ENCODE data around the gene GALNT2. TPM values are rescaled to one million over a fixed set of nuclear protein-coding genes. Genes with fewer than 3 reads are reported as not detected.

Gene GALNT2
- total and polyA plus RNA-seq, 7 donors, result 43.7 to 88.7 (median 75.7) TPM

DNA sequence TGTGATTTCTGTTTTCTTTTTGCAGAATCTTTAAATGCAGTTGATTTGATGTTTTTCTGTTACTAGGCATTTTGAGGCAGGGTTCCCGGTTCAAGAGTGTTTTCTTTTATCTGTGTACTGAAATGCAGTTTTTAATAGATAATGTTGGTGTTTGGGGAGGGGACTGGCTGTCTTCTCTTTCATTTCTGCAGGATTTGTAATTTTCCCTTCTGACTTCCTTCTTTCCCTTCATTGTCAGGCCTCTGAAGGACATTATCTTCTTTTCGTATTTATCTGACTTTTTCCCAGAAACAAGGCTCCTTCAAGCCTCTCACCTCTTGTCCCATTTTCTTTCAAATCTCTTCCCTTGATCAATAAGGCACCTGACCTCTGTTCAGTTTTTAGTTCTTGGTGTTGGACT, 1.5 kb upstream of the GALNT2 start:
- intact Hi-C loops (cut with DNase I), result loop anchor here (5.0 to 10.0 kb wide), 6 partner anchors 152 to 411 kb away; no protein-coding TSS in a partner anchor
- Histone ChIP-seq H3K9me3 (no peaks in the 10 kb centered on the region), H3K36me3 (ENCODE audit: insufficient read depth in 1 of 2, low read depth in 1 of 2) (no peaks in the 10 kb centered on the region), H3K27ac (peak overlapping the region; percentile 89), H3K4me1 (peaks cover 35% of the 10 kb centered on the region), H3K27me3 (ENCODE audit: insufficient read depth in 3 of 3, low read length in 2 of 3) (no peaks in the 10 kb centered on the region), H3K4me3 (peak overlapping the region; percentile 95)
- ATAC-seq (no peak), DNase-seq (no peak)
- TF ChIP-seq, protein P1, sequence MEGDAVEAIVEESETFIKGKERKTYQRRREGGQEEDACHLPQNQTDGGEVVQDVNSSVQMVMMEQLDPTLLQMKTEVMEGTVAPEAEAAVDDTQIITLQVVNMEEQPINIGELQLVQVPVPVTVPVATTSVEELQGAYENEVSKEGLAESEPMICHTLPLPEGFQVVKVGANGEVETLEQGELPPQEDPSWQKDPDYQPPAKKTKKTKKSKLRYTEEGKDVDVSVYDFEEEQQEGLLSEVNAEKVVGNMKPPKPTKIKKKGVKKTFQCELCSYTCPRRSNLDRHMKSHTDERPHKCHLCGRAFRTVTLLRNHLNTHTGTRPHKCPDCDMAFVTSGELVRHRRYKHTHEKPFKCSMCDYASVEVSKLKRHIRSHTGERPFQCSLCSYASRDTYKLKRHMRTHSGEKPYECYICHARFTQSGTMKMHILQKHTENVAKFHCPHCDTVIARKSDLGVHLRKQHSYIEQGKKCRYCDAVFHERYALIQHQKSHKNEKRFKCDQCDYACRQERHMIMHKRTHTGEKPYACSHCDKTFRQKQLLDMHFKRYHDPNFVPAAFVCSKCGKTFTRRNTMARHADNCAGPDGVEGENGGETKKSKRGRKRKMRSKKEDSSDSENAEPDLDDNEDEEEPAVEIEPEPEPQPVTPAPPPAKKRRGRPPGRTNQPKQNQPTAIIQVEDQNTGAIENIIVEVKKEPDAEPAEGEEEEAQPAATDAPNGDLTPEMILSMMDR (IDR thresholded peaks at IDR 0.05), result no peak
- 63 to 74% (median 66%) methylated on average over 2 of the region's 2 CpGs for WGBS, 3 donors

DNA sequence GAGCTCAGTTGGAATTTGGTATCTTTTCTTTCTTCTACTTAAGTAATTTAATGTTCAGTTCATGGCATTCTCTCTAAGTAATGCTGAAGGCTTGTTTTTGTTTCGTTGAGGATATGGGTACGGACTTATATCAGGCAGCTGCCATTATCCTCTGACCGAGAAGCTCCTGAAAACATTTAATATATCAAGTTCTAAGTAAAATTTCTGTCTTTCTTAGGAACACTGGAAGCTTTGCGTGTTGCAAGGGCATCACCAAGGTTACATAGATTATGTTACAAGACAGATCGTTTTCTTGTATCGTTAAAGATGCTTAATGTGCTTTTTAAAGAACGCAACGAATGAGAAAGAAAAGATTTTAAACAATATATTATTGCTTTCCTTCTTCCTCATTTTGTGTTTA, 1.0 kb upstream of the GALNT2 start:
- H3K27me3 ChIP-seq (ENCODE audit: insufficient read depth in 3 of 3, low read length in 2 of 3), result no peaks in the 10 kb centered on the region
- peak overlapping the region; percentile 89 for H3K27ac ChIP-seq
- 13 to 22% (median 19%) methylated on average over 8 of the region's 8 CpGs for WGBS, 3 donors
- no peak for DNase-seq
- no peak for ATAC-seq
- peak overlapping the region; percentile 95 for H3K4me3 ChIP-seq
- TF ChIP-seq, protein P1 (IDR thresholded peaks at IDR 0.05), result no peak
- H3K36me3 ChIP-seq (ENCODE audit: insufficient read depth in 1 of 2, low read depth in 1 of 2), result no peaks in the 10 kb centered on the region
- H3K9me3 ChIP-seq, result no peaks in the 10 kb centered on the region
- intact Hi-C loops (cut with DNase I), result loop anchor here (2.0 to 10.0 kb wide), 7 partner anchors 151 to 411 kb away; no protein-coding TSS in a partner anchor
- peaks cover 37% of the 10 kb centered on the region for H3K4me1 ChIP-seq

DNA sequence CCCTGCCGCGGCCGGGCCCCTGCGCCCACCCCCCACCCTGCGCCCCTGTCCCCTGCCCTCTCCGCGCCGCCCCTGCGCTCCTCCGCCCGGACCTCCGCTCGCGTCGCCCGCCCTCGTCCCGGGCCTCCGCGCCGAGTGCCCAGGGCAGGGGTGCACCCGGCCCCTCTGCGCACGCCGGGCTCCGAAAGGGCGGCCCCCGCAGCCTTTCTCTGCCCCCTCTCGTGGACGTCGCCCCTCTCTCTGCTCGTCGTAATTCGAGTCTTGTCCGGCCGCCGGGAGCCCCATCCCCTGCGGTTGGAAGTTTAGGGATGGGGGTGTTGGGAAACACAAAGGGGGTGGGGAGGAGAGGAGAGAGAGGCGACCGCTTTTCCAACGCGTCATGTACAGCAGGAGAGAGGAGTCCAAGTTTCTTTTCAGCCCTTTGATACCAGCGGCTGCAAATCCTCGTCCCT, 407 bp downstream of the GALNT2 start:
- no peaks in the 10 kb centered on the region for H3K9me3 ChIP-seq
- H3K27ac ChIP-seq, result peak overlapping the region; percentile 89
- 0 to 2% (median 0%) methylated on average over 27 to 44 of the region's 44 CpGs for WGBS, 3 donors
- intact Hi-C loops (cut with DNase I), result loop anchor here (2.0 to 10.0 kb wide), 7 partner anchors 150 to 413 kb away; no protein-coding TSS in a partner anchor
- ATAC-seq (peak; percentile 46 to 55 (median 48)), DNase-seq (peak in 1 of 2 donors; percentile 72)
- H3K27me3 ChIP-seq (ENCODE audit: insufficient read depth in 3 of 3, low read length in 2 of 3), result no peaks in the 10 kb centered on the region
- peak overlapping the region; percentile 95 for H3K4me3 ChIP-seq
- no peaks in the 10 kb centered on the region for H3K36me3 ChIP-seq (ENCODE audit: insufficient read depth in 1 of 2, low read depth in 1 of 2)
- TF ChIP-seq, protein P1 (IDR thresholded peaks at IDR 0.05), result no peak
- H3K4me1 ChIP-seq, result peaks cover 37% of the 10 kb centered on the region

DNA sequence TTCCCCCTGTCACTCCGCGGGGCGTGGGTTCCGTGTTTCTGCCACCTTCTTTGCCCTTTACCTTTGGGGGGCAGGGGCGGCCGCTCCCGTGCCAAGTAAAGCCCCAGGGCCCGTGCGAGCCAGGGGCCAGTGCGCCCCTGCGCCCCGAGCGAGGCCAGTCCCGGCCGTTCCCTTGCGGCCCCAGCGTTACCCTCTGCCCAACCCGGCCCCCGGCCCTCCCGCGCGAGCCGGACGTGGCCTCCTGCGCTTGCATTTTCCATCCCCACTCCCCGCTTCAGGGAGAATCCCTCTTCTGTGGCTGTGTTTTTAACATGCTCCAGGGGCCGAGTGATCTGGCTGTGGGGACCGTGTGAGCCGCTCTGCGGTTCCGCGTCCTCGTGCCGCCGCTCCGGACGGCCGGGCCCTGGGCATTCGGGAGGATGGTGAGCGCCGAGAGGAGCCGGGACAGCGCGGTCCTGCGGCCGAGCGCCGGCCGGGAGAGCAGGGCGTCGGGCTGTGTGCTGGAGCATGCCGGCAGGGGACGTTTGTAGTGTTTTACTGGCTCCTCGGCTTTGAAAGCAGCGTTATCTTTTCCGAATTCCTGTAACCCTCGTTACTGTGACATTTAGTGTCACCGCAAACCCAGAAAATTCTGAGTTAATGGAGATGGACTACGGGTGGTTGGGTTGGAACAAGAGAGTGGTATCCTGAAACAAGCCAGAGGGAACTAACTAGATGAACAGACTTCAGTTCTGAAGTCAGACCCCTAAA, 1.0 kb downstream of the GALNT2 start:
- TF ChIP-seq, protein P1 (IDR thresholded peaks at IDR 0.05), result no peak
- Histone ChIP-seq H3K4me3 (peak overlapping the region; percentile 95), H3K27ac (peak overlapping the region; percentile 89), H3K9me3 (no peaks in the 10 kb centered on the region), H3K4me1 (peaks cover 43% of the 10 kb centered on the region), H3K36me3 (ENCODE audit: insufficient read depth in 1 of 2, low read depth in 1 of 2) (no peaks in the 10 kb centered on the region), H3K27me3 (ENCODE audit: insufficient read depth in 3 of 3, low read length in 2 of 3) (no peaks in the 10 kb centered on the region)
- intact Hi-C loops (cut with DNase I), result loop anchor here (2.0 to 10.0 kb wide), 9 partner anchors 37 to 413 kb away; no protein-coding TSS in a partner anchor
- ATAC-seq, result peak; percentile 30 to 57 (median 41)
- 0 to 1% (median 1%) methylated on average over 56 to 59 of the region's 59 CpGs for WGBS, 3 donors
- peak; percentile 54 to 72 for DNase-seq

Data from psoas muscle (tissue), 8 donors.